Stimulated activated CD4-positive, alpha-beta T cell treated with anti-CD3 and anti-CD28 coated beads, Interleukin-15, amount 100 ng/mL, for 24 hours (primary cell): ENCODE measurements around the gene NLGN1.

Source experiments
- DNase-seq: peaks from one replicate; pipeline ENCODE4 v3.0.0-alpha.2; 2020

The NLGN1 gene

GRCh38 chr3:174251681-174252080, 854.1 kb downstream of the NLGN1 start:
- no peak for DNase-seq

GRCh38 chr3:174253196-174253823, 855.8 kb downstream of the NLGN1 start:
- no peak for DNase-seq

- DNase-seq, result no peak
These were observed 856.4 kb downstream of the NLGN1 start for GRCh38 chr3:174253940-174254339.

GRCh38 chr3:174255454-174255853, 857.9 kb downstream of the NLGN1 start:
- DNase-seq, result no peak

- no peak for DNase-seq
These were observed 868.9 kb downstream of the NLGN1 start for GRCh38 chr3:174266476-174266875.

GRCh38 chr3:174268061-174268460, 870.5 kb downstream of the NLGN1 start:
- no peak for DNase-seq

- no peak for DNase-seq
These were observed 871.0 kb downstream of the NLGN1 start for GRCh38 chr3:174268586-174268985.

GRCh38 chr3:174270841-174271240, 873.3 kb downstream of the NLGN1 start:
- DNase-seq, result no peak

- DNase-seq, result no peak
These were observed 877.8 kb downstream of the NLGN1 start for GRCh38 chr3:174275336-174275735.

GRCh38 chr3:174276826-174277225, 879.3 kb downstream of the NLGN1 start:
- no peak for DNase-seq

GRCh38 chr3:174278094-174278493, 880.5 kb downstream of the NLGN1 start:
- DNase-seq, result no peak

- no peak for DNase-seq
These were observed 882.6 kb downstream of the NLGN1 start for GRCh38 chr3:174280186-174280585.

GRCh38 chr3:174285242-174285864, 887.8 kb downstream of the NLGN1 start:
- no peak for DNase-seq

- no peak for DNase-seq
These were observed 890.2 kb downstream of the NLGN1 start for GRCh38 chr3:174287705-174288104.

GRCh38 chr3:174294616-174295015, 897.1 kb downstream of the NLGN1 start:
- DNase-seq, result no peak

GRCh38 chr3:174295306-174296092, 898.0 kb downstream of the NLGN1 start:
- no peak for DNase-seq

- no peak for DNase-seq
These were observed 905.3 kb downstream of the NLGN1 start for GRCh38 chr3:174302746-174303315.

- no peak for DNase-seq
These were observed 906.5 kb downstream of the NLGN1 start for GRCh38 chr3:174303907-174304560.

GRCh38 chr3:174308736-174309135, 911.2 kb downstream of the NLGN1 start:
- no peak for DNase-seq

GRCh38 chr3:174310475-174310983, 913.0 kb downstream of the NLGN1 start:
- no peak for DNase-seq

GRCh38 chr3:174315225-174315624, 917.7 kb downstream of the NLGN1 start:
- no peak for DNase-seq

GRCh38 chr3:174317005-174317404, 919.5 kb downstream of the NLGN1 start:
- no peak for DNase-seq

- no peak for DNase-seq
These were observed 920.6 kb downstream of the NLGN1 start for GRCh38 chr3:174318181-174318580.
